ENCODE results near the gene PEMT.

Gene PEMT

GRCh38 chr17:17612085-17613022 lies 20.8 kb upstream of the PEMT start:
- no peak for DNase-seq (ENCODE audit: low read depth)
- H3K4me3 ChIP-seq (ENCODE audit: low read depth, low read length), result no peak overlapping the region

GRCh38 chr17:17609121-17609520 lies 17.6 kb upstream of the PEMT start:
- DNase-seq (ENCODE audit: low read depth), result no peak
- H3K4me3 ChIP-seq (ENCODE audit: low read depth, low read length), result no peak overlapping the region
- no peak for TF ChIP-seq CTCF (IDR thresholded peaks at IDR 0.05; ENCODE audit: insufficient read depth, low read depth, low read length, missing control alignments)

More at GRCh38 chr17:17612085-17613022, 20.8 kb upstream of the PEMT start:
- no peak for TF ChIP-seq CTCF (IDR thresholded peaks at IDR 0.05; ENCODE audit: insufficient read depth, low read depth, low read length, missing control alignments)

- no peak for TF ChIP-seq CTCF (IDR thresholded peaks at IDR 0.05; ENCODE audit: insufficient read depth, low read depth, low read length, missing control alignments)
- no peak for DNase-seq (ENCODE audit: low read depth)
Observed at GRCh38 chr17:17606416-17607000, 15.0 kb upstream of the PEMT start.

GRCh38 chr17:17605729-17606088 lies 14.2 kb upstream of the PEMT start:
- peak; percentile 24 for DNase-seq (ENCODE audit: low read depth)
- TF ChIP-seq CTCF (IDR thresholded peaks at IDR 0.05; ENCODE audit: insufficient read depth, low read depth, low read length, missing control alignments), result no peak
- H3K4me3 ChIP-seq (ENCODE audit: low read depth, low read length), result no peak overlapping the region

More at GRCh38 chr17:17606416-17607000, 15.0 kb upstream of the PEMT start:
- no peak overlapping the region for H3K4me3 ChIP-seq (ENCODE audit: low read depth, low read length)

GRCh38 chr17:17605083-17605728 lies 13.7 kb upstream of the PEMT start:
- no peak for TF ChIP-seq CTCF (IDR thresholded peaks at IDR 0.05; ENCODE audit: insufficient read depth, low read depth, low read length, missing control alignments)
- DNase-seq (ENCODE audit: low read depth), result no peak
- no peak overlapping the region for H3K4me3 ChIP-seq (ENCODE audit: low read depth, low read length)

GRCh38 chr17:17603895-17604225 lies 12.4 kb upstream of the PEMT start:
- H3K4me3 ChIP-seq (ENCODE audit: low read depth, low read length), result no peak overlapping the region
- TF ChIP-seq CTCF (IDR thresholded peaks at IDR 0.05; ENCODE audit: insufficient read depth, low read depth, low read length, missing control alignments), result no peak
- no peak for DNase-seq (ENCODE audit: low read depth)

Measured in GM12865 (cell line).